Lower leg skin (tissue), 4 donors: Measurements from ENCODE around the gene SOX13. TPM values are rescaled to one million over a fixed set of nuclear protein-coding genes. Genes with fewer than 3 reads are reported as not detected.

ENCODE experiments used
- DNase-seq, 2 donors: peaks; one replicate each; pipeline ENCODE4 v3.0.0-alpha.2; 2019; ENCODE audit warnings: low spot score in 2 of 2
- H3K4me3 ChIP-seq: fragments of 200-600 bp; sonication (generic); 2 replicates; pipeline ENCODE4 v1.5.1; 2017; ENCODE audit warnings: mild to moderate bottlenecking, low read depth; ENCODE audit not compliant: poor library complexity, severe bottlenecking
- CTCF ChIP-seq, 3 donors: fragments of 450-650 bp; IDR thresholded peaks; one replicate each; pipeline ENCODE4 v1.5.1; 2016; ENCODE audit warnings: antibody characterized with exemption in 3 of 3, mild to moderate bottlenecking in 3 of 3, moderate library complexity in 2 of 3
- POLR2A ChIP-seq, 2 donors: fragments of 450-650 bp; IDR thresholded peaks; one replicate each; pipeline ENCODE4 v1.6.1; 2016 to 2017; ENCODE audit warnings: antibody characterized with exemption in 2 of 2, mild to moderate bottlenecking in 1 of 2, moderate library complexity in 1 of 2
- WGBS, 2 donors: methylation state at CpG; one replicate each; pipeline ENCODE4 v1.1.5; 2018; 5-methylcytosine and 5-hydroxymethylcytosine counted together
- intact Hi-C: fragments of 100-400 bp; cut with DNase I; formaldehyde crosslinking; loops from one replicate; pipeline ENCODE4 v1.15.0; 2023; ENCODE audit warnings: low total_unique reads
- total RNA-seq, 4 donors: library from RNA; depleted of rRNA; stranded (reverse); fragments of >200 nt; gene quantifications; one replicate each; pipeline ENCODE4 v1.1.0, GENCODE V29; 2016

The SOX13 gene
- total RNA-seq, 4 donors from 2014 or later, result 7.2 to 32.2 (median 16.8) TPM

GRCh38 chr1:204177133-204177532 lies 104.2 kb downstream of the SOX13 start:
- no peak for DNase-seq
- intact Hi-C loops, result no loop called here
- WGBS, 2 donors, result 51 to 56% methylated on average over 4 of the region's 4 CpGs
- H3K4me3 ChIP-seq, result no peak overlapping the region
- TF ChIP-seq CTCF (IDR thresholded peaks at IDR 0.05) (no peak), POLR2A (IDR thresholded peaks at IDR 0.05) (no peak)

Other genes starting within 250 kb of the SOX13 start
- 10 to 100 TPM; 36.5 to 51.1 (median 38.8) TPM for gene SNRPE, start 211.5 kb upstream of the SOX13 start, total RNA-seq
- gene ETNK2, start 78.9 kb downstream of the SOX13 start, total RNA-seq, result 10 to 100 TPM; 21.5 to 53.8 (median 42.6) TPM
- gene REN, start 93.2 kb downstream of the SOX13 start, total RNA-seq, result under 1 TPM in 2 of 4 donors, not detected in 2; 0.17 to 0.26 TPM
- gene KISS1, start 123.4 kb downstream of the SOX13 start, total RNA-seq, result not detected
- 1 to 10 TPM in 1 of 4 donors, under 1 TPM in 1, not detected in 2; 0.91 to 1.5 TPM for gene GOLT1A, start 140.9 kb downstream of the SOX13 start, total RNA-seq